HepG2 (cell line): ENCODE measurements around the gene DHX16. TPM values are rescaled to one million over a fixed set of nuclear protein-coding genes. Genes with fewer than 3 reads are reported as not detected.

Experiments
- DNMT1 ChIP-seq: sonication (generic); formaldehyde crosslinking; IDR thresholded peaks from 2 replicates; pipeline ENCODE4 v1.5.1; 2020; ENCODE audit warnings: mild to moderate bottlenecking, missing genetic modification reagents
- HMGXB4 ChIP-seq, 2 experiments: sonication (generic) in 1 of 2; formaldehyde crosslinking in 1 of 2; IDR thresholded peaks; 2 replicates each; pipeline versions ENCODE4 v1.4.0 to v1.6.1; 2018 to 2020; ENCODE audit warnings: missing genetic modification reagents in 2 of 2, borderline replicate concordance in 1 of 2, low read depth in 1 of 2, mild to moderate bottlenecking in 1 of 2, missing biosample characterization in 1 of 2
- MYNN ChIP-seq: sonication (generic); formaldehyde crosslinking; IDR thresholded peaks from 2 replicates; pipeline ENCODE4 v1.4.0; 2020; ENCODE audit warnings: mild to moderate bottlenecking, low read depth, missing genetic modification reagents
- NCOA2 ChIP-seq: sonication (generic); formaldehyde crosslinking; IDR thresholded peaks from 2 replicates; pipeline ENCODE4 v1.8.0; 2022; ENCODE audit warnings: inconsistent platforms
- PHF21A ChIP-seq: sonication (generic); formaldehyde crosslinking; IDR thresholded peaks from 2 replicates; pipeline ENCODE4 v1.5.0; 2020; ENCODE audit warnings: mild to moderate bottlenecking, missing genetic modification reagents
- PITX1 ChIP-seq: sonication (generic); formaldehyde crosslinking; IDR thresholded peaks from 2 replicates; pipeline ENCODE4 v1.5.1; 2020; ENCODE audit warnings: mild to moderate bottlenecking, missing genetic modification reagents
- POLR2G ChIP-seq: fragments of 200-400 bp; formaldehyde crosslinking; IDR thresholded peaks from 2 replicates; pipeline ENCODE4 v1.6.1; 2018; ENCODE audit warnings: mild to moderate bottlenecking, low read depth, low read length, moderate library complexity
- RFX1 ChIP-seq: fragments of 450-650 bp; IDR thresholded peaks from 2 replicates; pipeline ENCODE4 v1.6.1; 2017
- SIN3B ChIP-seq: fragments of 150-350 bp; IDR thresholded peaks from 2 replicates; pipeline ENCODE4 v1.6.1; 2014; ENCODE audit warnings: low read length
- ZBTB14 ChIP-seq: sonication (generic); formaldehyde crosslinking; IDR thresholded peaks from 2 replicates; pipeline ENCODE4 v1.4.0; 2020; ENCODE audit warnings: missing genetic modification reagents
- ZNF224 ChIP-seq: sonication (generic); formaldehyde crosslinking; IDR thresholded peaks from 2 replicates; pipeline ENCODE4 v1.5.0; 2020; ENCODE audit warnings: mild to moderate bottlenecking, missing genetic modification reagents
- polyA plus RNA-seq, 8 experiments: library from polyadenylated mRNA; depleted of rRNA in 3 of 8; stranded (reverse) in 7 of 8; unstranded in 1 of 8; fragments of >200 nt; fragmentation: Illumina TruSeq in 4 of 8; extraction: Trizol in 4 of 8; gene quantifications; 2 replicates each; pipeline versions ENCODE4 v1.2.1 to v1.2.3, GENCODE V29; 2011 to 2016; ENCODE audit warnings: low read depth in 4 of 8, missing spikeins in 1 of 8, mixed read lengths in 1 of 8; ENCODE audit not compliant: insufficient read depth in 1 of 8
- total RNA-seq, 5 experiments: library from RNA; depleted of rRNA; stranded (reverse); fragments of >200 nt; fragmentation: Illumina TruSeq; extraction: Trizol; gene quantifications; 2 replicates each; pipeline ENCODE4 v1.2.3, GENCODE V29; 2016; ENCODE audit warnings: low read depth in 1 of 5
- TF ChIP-seq, protein P1 (sequence below): sonication (generic); formaldehyde crosslinking; IDR thresholded peaks from 2 replicates; pipeline ENCODE4 v1.4.0; 2020; ENCODE audit warnings: low read depth, mild to moderate bottlenecking, missing genetic modification reagents

The DHX16 gene
- total and polyA plus RNA-seq, 2 of the 13 experiments (the other 11 are each of a cell fraction or from before 2014, with no cell fraction given): 57.0 to 58.5 TPM

GRCh38 chr6:30686908-30687658 lies 14.3 kb upstream of the DHX16 start (continued):
- TF ChIP-seq ZBTB14 (CRISPR knock-in tag): no peak
- no peak; the same call in 1 of the 2 replicates for TF ChIP-seq PHF21A (CRISPR knock-in tag)
- TF ChIP-seq PITX1: no peak
- TF ChIP-seq NCOA2: no peak
- no peak for TF ChIP-seq DNMT1 (CRISPR knock-in tag)
- no peak for TF ChIP-seq ZNF224
- TF ChIP-seq HMGXB4 (CRISPR knock-in tag; IDR thresholded peaks at IDR 0.05; ENCODE audit: borderline replicate concordance in 1 of 2, low read depth in 1 of 2): peak in 1 of 2 experiments; percentile 77; a peak in 2 of 4 replicates
- TF ChIP-seq, protein P1, sequence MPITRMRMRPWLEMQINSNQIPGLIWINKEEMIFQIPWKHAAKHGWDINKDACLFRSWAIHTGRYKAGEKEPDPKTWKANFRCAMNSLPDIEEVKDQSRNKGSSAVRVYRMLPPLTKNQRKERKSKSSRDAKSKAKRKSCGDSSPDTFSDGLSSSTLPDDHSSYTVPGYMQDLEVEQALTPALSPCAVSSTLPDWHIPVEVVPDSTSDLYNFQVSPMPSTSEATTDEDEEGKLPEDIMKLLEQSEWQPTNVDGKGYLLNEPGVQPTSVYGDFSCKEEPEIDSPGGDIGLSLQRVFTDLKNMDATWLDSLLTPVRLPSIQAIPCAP (CRISPR knock-in tag): no peak
- no peak; the same call in 1 of the 2 replicates for TF ChIP-seq POLR2G
- no peak for TF ChIP-seq MYNN (CRISPR knock-in tag)
- TF ChIP-seq RFX1: no peak
- no peak for TF ChIP-seq SIN3B
